Measurements from ENCODE around the gene MYL7. TPM values are rescaled to one million over a fixed set of nuclear protein-coding genes. Genes with fewer than 3 reads are reported as not detected.

The MYL7 gene
- total RNA-seq, 4 donors from 2014 or later, result not detected

GRCh38 chr7:44106311-44107065 lies 34.6 kb downstream of the MYL7 start:
- Histone ChIP-seq H3K27me3 (no peaks in the 10 kb centered on the region), H3K9me3 (no peaks in the 10 kb centered on the region), H3K36me3 (peaks cover 0 to 52% (median 34%) of the 10 kb centered on the region in 4 donors), H3K27ac (replicated peaks in 1 of 4) (peak overlapping the region; percentile 78 to 94 (median 90)), H3K4me3 (peak overlapping the region in 3 of 4 donors; percentile 65 to 72 (median 66)), H3K4me1 (peaks cover 21 to 85% (median 64%) of the 10 kb centered on the region in 4 donors)
- WGBS, result 87% methylated on average over 7 of the region's 10 CpGs
- TF ChIP-seq POLR2AphosphoS5 (IDR thresholded peaks at IDR 0.05) (no peak), POLR2A (IDR thresholded peaks at IDR 0.05; ENCODE audit: low read depth) (no peak), EP300 (IDR thresholded peaks at IDR 0.05) (no peak), CTCF (IDR thresholded peaks at IDR 0.05) (no peak)
- DNase-seq (ENCODE audit: extremely low spot score), result no peak
- intact Hi-C loops (cut with DNase I), result no loop called here

GRCh38 chr7:44105832-44106231 lies 35.3 kb downstream of the MYL7 start:
- H3K9me3 ChIP-seq, result no peaks in the 10 kb centered on the region
- WGBS, result 59% methylated on average over 2 of the region's 2 CpGs
- H3K36me3 ChIP-seq, result peaks cover 0 to 45% (median 30%) of the 10 kb centered on the region in 4 donors
- no peaks in the 10 kb centered on the region for H3K27me3 ChIP-seq
- no peak for DNase-seq (ENCODE audit: extremely low spot score)
- peaks cover 21 to 90% (median 68%) of the 10 kb centered on the region in 4 donors for H3K4me1 ChIP-seq
- no peak for TF ChIP-seq POLR2A (IDR thresholded peaks at IDR 0.05; ENCODE audit: low read depth)
- TF ChIP-seq CTCF (IDR thresholded peaks at IDR 0.05), result no peak
- no peak for TF ChIP-seq POLR2AphosphoS5 (IDR thresholded peaks at IDR 0.05)
- no peak for TF ChIP-seq EP300 (IDR thresholded peaks at IDR 0.05)
- intact Hi-C loops (cut with DNase I), result no loop called here
- peak overlapping the region; percentile 78 to 94 (median 90) for H3K27ac ChIP-seq (replicated peaks in 1 of 4)
- H3K4me3 ChIP-seq, result peak overlapping the region; percentile 48 to 72 (median 66)

GRCh38 chr7:44104860-44105771 lies 36.0 kb downstream of the MYL7 start:
- DNase-seq (ENCODE audit: extremely low spot score), result no peak
- Histone ChIP-seq H3K4me1 (peaks cover 27 to 88% (median 68%) of the 10 kb centered on the region in 4 donors), H3K9me3 (no peaks in the 10 kb centered on the region), H3K27me3 (no peaks in the 10 kb centered on the region), H3K4me3 (peak overlapping the region; percentile 48 to 72 (median 66)), H3K27ac (replicated peaks in 1 of 4) (peak overlapping the region; percentile 78 to 94 (median 90)), H3K36me3 (peaks cover 0 to 38% (median 23%) of the 10 kb centered on the region in 4 donors)
- intact Hi-C loops (cut with DNase I), result no loop called here
- TF ChIP-seq POLR2A (IDR thresholded peaks at IDR 0.05; ENCODE audit: low read depth), result no peak
- TF ChIP-seq EP300 (IDR thresholded peaks at IDR 0.05), result peak; percentile 39
- TF ChIP-seq POLR2AphosphoS5 (IDR thresholded peaks at IDR 0.05), result peak; percentile 25 to 75
- TF ChIP-seq CTCF (IDR thresholded peaks at IDR 0.05), result no peak
- WGBS, result 33% methylated on average over 9 of the region's 28 CpGs

GRCh38 chr7:44103923-44104859 lies 36.9 kb downstream of the MYL7 start, which contains the start of gene AEBP1:
Gene AEBP1 (plus strand): TSS chr7:44104345. CDS start chr7:44104666, 321 bp downstream.
- Histone ChIP-seq H3K36me3 (peaks cover 0 to 29% (median 17%) of the 10 kb centered on the region in 4 donors), H3K4me1 (peaks cover 27 to 79% (median 71%) of the 10 kb centered on the region in 4 donors), H3K27me3 (no peaks in the 10 kb centered on the region), H3K4me3 (peak within 1 kb of the TSS; percentile 48 to 72 (median 66)), H3K27ac (replicated peaks in 1 of 4) (peak within 1 kb of the TSS; percentile 78 to 94 (median 90)), H3K9me3 (no peaks in the 10 kb centered on the region)
- intact Hi-C loops (cut with DNase I), result no loop called here
- no peak for DNase-seq (ENCODE audit: extremely low spot score)
- TF ChIP-seq EP300 (IDR thresholded peaks at IDR 0.05) (no peak), POLR2AphosphoS5 (IDR thresholded peaks at IDR 0.05) (peak in 1 of 2 donors; percentile 44)
- 4% methylated on average over 36 of the region's 87 CpGs for WGBS
